H9 (cell line): ENCODE results near the gene ANP32B. TPM values are rescaled to one million over a fixed set of nuclear protein-coding genes. Genes with fewer than 3 reads are reported as not detected.

Source experiments
- DNase-seq: peaks from one replicate; pipeline ENCODE4 v3.0.0-alpha.2; 2017
- H2AFZ ChIP-seq: one replicate; pipeline ENCODE4 v1.6.1; 2013; ENCODE audit warnings: mild to moderate bottlenecking, low read length, control low read depth, moderate library complexity
- H2AK5ac ChIP-seq: 2 replicates; pipeline ENCODE4 v1.6.1; 2013; ENCODE audit warnings: low read length, control low read depth, mixed read lengths; ENCODE audit not compliant: insufficient read length
- H2BK120ac ChIP-seq: one replicate; pipeline ENCODE4 v1.6.1; 2013; ENCODE audit warnings: low read depth, mild to moderate bottlenecking, low read length, control low read depth, inconsistent platforms; ENCODE audit not compliant: poor library complexity, severe bottlenecking
- H2BK12ac ChIP-seq: 2 replicates; pipeline ENCODE4 v1.6.1; 2013; ENCODE audit warnings: low read length, control low read depth, mixed read lengths, low read depth; ENCODE audit not compliant: insufficient read length
- H2BK15ac ChIP-seq: 2 replicates; pipeline ENCODE4 v1.6.1; 2013; ENCODE audit warnings: low read depth, low read length, control low read depth
- H2BK20ac ChIP-seq: one replicate; pipeline ENCODE4 v1.6.1; 2013; ENCODE audit warnings: low read depth, mild to moderate bottlenecking, low read length, control low read depth, inconsistent platforms; ENCODE audit not compliant: poor library complexity, severe bottlenecking
- H2BK5ac ChIP-seq: 2 replicates; pipeline ENCODE4 v1.6.1; 2013; ENCODE audit warnings: low read length, control low read depth, mixed read lengths; ENCODE audit not compliant: insufficient read length
- H3K14ac ChIP-seq: 2 replicates; pipeline ENCODE4 v1.6.1; 2013; ENCODE audit warnings: low read length, control low read depth; ENCODE audit not compliant: insufficient read depth
- H3K18ac ChIP-seq: 2 replicates; pipeline ENCODE4 v1.6.1; 2013; ENCODE audit warnings: low read depth, mild to moderate bottlenecking, mixed read lengths, low read length, control low read depth; ENCODE audit not compliant: insufficient read length
- H3K23ac ChIP-seq: 2 replicates; pipeline ENCODE4 v1.6.1; 2013; ENCODE audit warnings: low read length, control low read depth, mixed read lengths, low read depth; ENCODE audit not compliant: insufficient read length
- H3K23me2 ChIP-seq: 2 replicates; pipeline ENCODE4 v1.6.1; 2013; ENCODE audit warnings: low read depth, mild to moderate bottlenecking, mixed read lengths, low read length, control low read depth; ENCODE audit not compliant: insufficient read length, poor library complexity, severe bottlenecking
- H3K27ac ChIP-seq: 2 replicates; pipeline ENCODE4 v1.5.1; 2013; ENCODE audit warnings: low read length, control low read depth, mixed read lengths, low read depth; ENCODE audit not compliant: insufficient read length
- H3K27me3 ChIP-seq: 2 replicates; pipeline ENCODE4 v1.6.1; 2013; ENCODE audit warnings: low read length, control low read depth, inconsistent platforms; ENCODE audit not compliant: insufficient read depth
- H3K4ac ChIP-seq: 2 replicates; pipeline ENCODE4 v1.6.1; 2013; ENCODE audit warnings: low read depth, mild to moderate bottlenecking, control low read depth, inconsistent platforms, low read length, moderate library complexity
- H3K4me1 ChIP-seq: 2 replicates; pipeline ENCODE4 v1.6.1; 2013; ENCODE audit warnings: low read length, control low read depth, inconsistent platforms; ENCODE audit not compliant: insufficient read depth
- H3K4me2 ChIP-seq: 2 replicates; pipeline ENCODE4 v1.6.1; 2013; ENCODE audit warnings: low read length, control low read depth, mixed read lengths; ENCODE audit not compliant: insufficient read length, insufficient read depth
- H3K56ac ChIP-seq: 2 replicates; pipeline ENCODE4 v1.6.1; 2013; ENCODE audit warnings: low read depth, mild to moderate bottlenecking, mixed read lengths, low read length, control low read depth; ENCODE audit not compliant: insufficient read length
- H3K79me1 ChIP-seq: 2 replicates; pipeline ENCODE4 v1.6.1; 2013; ENCODE audit warnings: low read depth, mild to moderate bottlenecking, moderate library complexity, low read length, control low read depth, inconsistent platforms; ENCODE audit not compliant: insufficient read depth, poor library complexity, severe bottlenecking
- H3K79me2 ChIP-seq: 2 replicates; pipeline ENCODE4 v1.6.1; 2013; ENCODE audit warnings: low read length, control low read depth, inconsistent platforms; ENCODE audit not compliant: insufficient read depth
- H3K9ac ChIP-seq: 2 replicates; pipeline ENCODE4 v1.6.1; 2013; ENCODE audit warnings: low read length, control low read depth, mixed read lengths; ENCODE audit not compliant: insufficient read length; ENCODE audit errors: extremely low read depth
- H3K9me3 ChIP-seq: one replicate; pipeline ENCODE4 v1.6.1; 2013; ENCODE audit warnings: low read depth, low read length, inconsistent platforms; ENCODE audit not compliant: control insufficient read depth
- H3T11ph ChIP-seq: one replicate; pipeline ENCODE4 v1.6.1; 2013; ENCODE audit warnings: mild to moderate bottlenecking, low read length, control low read depth, inconsistent platforms
- H4K20me1 ChIP-seq: one replicate; pipeline ENCODE4 v1.6.1; 2013; ENCODE audit not compliant: control insufficient read depth, insufficient read length, insufficient read depth
- H4K5ac ChIP-seq: 2 replicates; pipeline ENCODE4 v1.6.1; 2013; ENCODE audit warnings: low read depth, mild to moderate bottlenecking, mixed read lengths, low read length, control low read depth; ENCODE audit not compliant: insufficient read length
- H4K8ac ChIP-seq: replicated peaks from 2 replicates; pipeline ENCODE4 v1.6.1; 2013; ENCODE audit warnings: low read length, control low read depth, mixed read lengths, low read depth; ENCODE audit not compliant: insufficient read length
- H4K91ac ChIP-seq: 2 replicates; pipeline ENCODE4 v1.6.1; 2013; ENCODE audit warnings: low read depth, mild to moderate bottlenecking, moderate library complexity, mixed read lengths, low read length, control low read depth; ENCODE audit not compliant: insufficient read length
- H3K27ac Mint-ChIP-seq, 3 experiments: 2 replicates in 2 of 3; 3 replicates in 1 of 3; pipeline ENCODE4 v1.8.0; 2020 to 2021; ENCODE audit warnings: mixed read lengths in 3 of 3, mild to moderate bottlenecking in 1 of 3, moderate library complexity in 1 of 3
- H3K27me3 Mint-ChIP-seq: 2 replicates; pipeline ENCODE4 v1.8.0; 2021; ENCODE audit warnings: low read depth, mild to moderate bottlenecking, moderate library complexity, mixed read lengths
- H3K36me3 Mint-ChIP-seq, 3 experiments: 2 replicates in 2 of 3; 3 replicates in 1 of 3; pipeline ENCODE4 v1.8.0; 2020 to 2021; ENCODE audit warnings: low read depth in 3 of 3, mixed read lengths in 3 of 3; ENCODE audit not compliant: insufficient read depth in 1 of 3
- H3K4me1 Mint-ChIP-seq, 2 experiments: 2 replicates each; pipeline ENCODE4 v1.8.0; 2020; ENCODE audit warnings: mixed read lengths in 2 of 2
- H3K4me3 Mint-ChIP-seq, 2 experiments: 2 replicates in 1 of 2; 3 replicates in 1 of 2; pipeline ENCODE4 v1.8.0; 2020 to 2021; ENCODE audit warnings: mild to moderate bottlenecking in 2 of 2, mixed read lengths in 2 of 2, moderate library complexity in 1 of 2
- H3K9me3 Mint-ChIP-seq, 2 experiments: 2 replicates in 1 of 2; 3 replicates in 1 of 2; pipeline ENCODE4 v1.8.0; 2020; ENCODE audit warnings: mild to moderate bottlenecking in 2 of 2, mixed read lengths in 2 of 2, moderate library complexity in 1 of 2
- WGBS: extraction: QIAGEN DNeasy Blood & Tissue Kit; methylation state at CpG from one replicate; pipeline ENCODE4 v1.1.7; 2013; ENCODE audit warnings: missing lambda C conversion rate, low lambda C conversion rate, mixed read lengths; ENCODE audit not compliant: insufficient read length; ENCODE audit errors: extremely low coverage; 5-methylcytosine and 5-hydroxymethylcytosine counted together
- total RNA-seq: library from RNA; stranded (reverse); gene quantifications from 2 replicates; pipeline ENCODE4 v1.2.1, GENCODE V29; 2021
- TF ChIP-seq, protein P1 (sequence below): fragments of 200-600 bp; sonication (generic); conservative IDR thresholded peaks from 3 replicates; pipeline ENCODE4 v1.8.0; 2021; ENCODE audit warnings: antibody characterized with exemption, mild to moderate bottlenecking

The ANP32B gene
- total RNA-seq, 1 experiment from 2014 or later, result 91.6 TPM

DNA sequence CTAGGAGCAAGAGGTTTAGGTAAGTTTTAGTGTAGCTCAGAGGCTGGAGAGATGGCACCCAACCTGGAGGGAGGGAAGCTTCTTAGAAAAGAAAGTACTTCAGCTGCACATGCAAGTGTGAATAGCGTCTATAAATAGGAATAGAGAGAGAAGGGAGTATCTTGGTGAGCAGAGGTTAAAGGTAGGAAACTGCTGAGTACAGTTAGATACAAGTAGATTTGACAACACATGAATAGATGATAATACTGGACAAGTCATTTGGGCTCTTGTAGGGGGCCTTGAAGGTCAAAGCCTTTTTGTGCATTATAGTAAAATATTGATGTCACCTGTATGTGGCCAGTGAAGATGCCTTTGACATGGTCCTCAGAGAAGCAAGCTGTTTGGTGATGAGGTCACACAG lies 34.2 kb downstream of the ANP32B start:
- Histone ChIP-seq H3K14ac (no peak overlapping the region), H2AK5ac (no peak overlapping the region), H3K79me1 (no peaks in the 10 kb centered on the region), H4K8ac (no peak overlapping the region), H3T11ph (no peak overlapping the region), H3K9me3 (no peaks in the 10 kb centered on the region), H3K27me3 (no peaks in the 10 kb centered on the region), H3K56ac (no peak overlapping the region), H3K23ac (no peak overlapping the region), H3K79me2 (no peaks in the 10 kb centered on the region), H4K91ac (no peak overlapping the region), H4K5ac (no peak overlapping the region), H3K4me2 (no peak overlapping the region), H3K23me2 (no peaks in the 10 kb centered on the region), H2BK120ac (no peak overlapping the region), H4K20me1 (no peaks in the 10 kb centered on the region), H2BK20ac (no peak overlapping the region), H2AFZ (no peak overlapping the region), H2BK15ac (no peak overlapping the region), H2BK5ac (no peak overlapping the region), H3K9ac (no peak overlapping the region), H3K4ac (no peak overlapping the region), H2BK12ac (no peak overlapping the region), H3K27ac (no peak overlapping the region), H3K18ac (no peak overlapping the region), H3K4me1 (no peaks in the 10 kb centered on the region)
- peaks cover 6 to 53% (median 36%) of the 10 kb centered on the region in 3 experiments; a peak in 6 of 7 replicates for H3K36me3 Mint-ChIP-seq
- no peaks in the 10 kb centered on the region for H3K4me1 Mint-ChIP-seq
- no peaks in the 10 kb centered on the region for H3K9me3 Mint-ChIP-seq
- WGBS, result no CpG with 5 or more reads among the region's 1 CpG
- TF ChIP-seq, protein P1, sequence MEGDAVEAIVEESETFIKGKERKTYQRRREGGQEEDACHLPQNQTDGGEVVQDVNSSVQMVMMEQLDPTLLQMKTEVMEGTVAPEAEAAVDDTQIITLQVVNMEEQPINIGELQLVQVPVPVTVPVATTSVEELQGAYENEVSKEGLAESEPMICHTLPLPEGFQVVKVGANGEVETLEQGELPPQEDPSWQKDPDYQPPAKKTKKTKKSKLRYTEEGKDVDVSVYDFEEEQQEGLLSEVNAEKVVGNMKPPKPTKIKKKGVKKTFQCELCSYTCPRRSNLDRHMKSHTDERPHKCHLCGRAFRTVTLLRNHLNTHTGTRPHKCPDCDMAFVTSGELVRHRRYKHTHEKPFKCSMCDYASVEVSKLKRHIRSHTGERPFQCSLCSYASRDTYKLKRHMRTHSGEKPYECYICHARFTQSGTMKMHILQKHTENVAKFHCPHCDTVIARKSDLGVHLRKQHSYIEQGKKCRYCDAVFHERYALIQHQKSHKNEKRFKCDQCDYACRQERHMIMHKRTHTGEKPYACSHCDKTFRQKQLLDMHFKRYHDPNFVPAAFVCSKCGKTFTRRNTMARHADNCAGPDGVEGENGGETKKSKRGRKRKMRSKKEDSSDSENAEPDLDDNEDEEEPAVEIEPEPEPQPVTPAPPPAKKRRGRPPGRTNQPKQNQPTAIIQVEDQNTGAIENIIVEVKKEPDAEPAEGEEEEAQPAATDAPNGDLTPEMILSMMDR, result no peak
- H3K4me3 Mint-ChIP-seq, result no peak overlapping the region
- H3K27ac Mint-ChIP-seq, result no peak overlapping the region; a peak in 1 of 7 replicates
- DNase-seq, result peak; percentile 0
- no peaks in the 10 kb centered on the region for H3K27me3 Mint-ChIP-seq
